Measurements from ENCODE around the gene AKAP9.

DNA sequence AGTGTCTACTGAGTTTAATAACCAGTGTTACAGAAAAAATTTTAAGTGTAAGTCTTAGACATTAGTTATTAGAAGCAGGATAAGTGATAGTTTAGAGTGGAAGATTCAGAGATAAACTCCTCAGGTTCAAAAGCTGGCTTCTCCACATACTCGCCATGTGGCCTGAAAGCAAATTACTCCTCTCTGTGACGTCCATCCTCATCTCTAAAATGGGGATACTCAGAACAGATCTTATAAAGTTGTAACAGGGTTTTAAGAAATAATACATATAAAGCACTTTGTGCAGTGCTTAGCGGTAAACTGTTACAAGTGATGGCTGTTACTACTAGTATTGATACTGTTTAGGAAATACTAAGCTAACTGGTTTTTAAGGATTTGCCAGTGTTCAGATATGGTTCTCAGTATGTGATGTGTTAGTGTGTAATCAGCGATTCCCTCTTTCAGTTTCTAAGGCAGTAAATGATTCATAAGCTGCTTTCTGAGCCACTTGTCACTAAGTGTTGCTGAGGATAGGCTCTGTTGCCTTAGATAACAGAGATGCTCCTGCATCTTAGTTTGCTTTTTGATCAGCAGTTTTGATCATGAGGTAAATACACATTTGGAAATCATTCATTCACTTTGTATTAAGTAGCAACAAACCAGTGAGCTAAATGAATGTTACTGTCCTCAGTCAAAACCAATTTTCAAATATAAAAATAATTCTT lies 134.9 kb downstream of the AKAP9 start:
- TF ChIP-seq, protein P1, sequence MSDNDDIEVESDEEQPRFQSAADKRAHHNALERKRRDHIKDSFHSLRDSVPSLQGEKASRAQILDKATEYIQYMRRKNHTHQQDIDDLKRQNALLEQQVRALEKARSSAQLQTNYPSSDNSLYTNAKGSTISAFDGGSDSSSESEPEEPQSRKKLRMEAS (CRISPR knock-in tag; IDR thresholded peaks at IDR 0.05): no peak
- TF ChIP-seq CCNT2 (IDR thresholded peaks at IDR 0.05; ENCODE audit: borderline replicate concordance, extremely low read depth, insufficient read length, low read depth, low read length) (no peak), TAF1 (IDR thresholded peaks at IDR 0.05; ENCODE audit: control insufficient read depth, extremely low read depth, insufficient read depth, low read length, severe bottlenecking) (no peak), ZNF668 (CRISPR knock-in tag; IDR thresholded peaks at IDR 0.05) (no peak)
- TF ChIP-seq, protein P2, sequence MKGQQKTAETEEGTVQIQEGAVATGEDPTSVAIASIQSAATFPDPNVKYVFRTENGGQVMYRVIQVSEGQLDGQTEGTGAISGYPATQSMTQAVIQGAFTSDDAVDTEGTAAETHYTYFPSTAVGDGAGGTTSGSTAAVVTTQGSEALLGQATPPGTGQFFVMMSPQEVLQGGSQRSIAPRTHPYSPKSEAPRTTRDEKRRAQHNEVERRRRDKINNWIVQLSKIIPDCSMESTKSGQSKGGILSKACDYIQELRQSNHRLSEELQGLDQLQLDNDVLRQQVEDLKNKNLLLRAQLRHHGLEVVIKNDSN (CRISPR knock-in tag; IDR thresholded peaks at IDR 0.05): no peak
- TF ChIP-seq, protein P3, sequence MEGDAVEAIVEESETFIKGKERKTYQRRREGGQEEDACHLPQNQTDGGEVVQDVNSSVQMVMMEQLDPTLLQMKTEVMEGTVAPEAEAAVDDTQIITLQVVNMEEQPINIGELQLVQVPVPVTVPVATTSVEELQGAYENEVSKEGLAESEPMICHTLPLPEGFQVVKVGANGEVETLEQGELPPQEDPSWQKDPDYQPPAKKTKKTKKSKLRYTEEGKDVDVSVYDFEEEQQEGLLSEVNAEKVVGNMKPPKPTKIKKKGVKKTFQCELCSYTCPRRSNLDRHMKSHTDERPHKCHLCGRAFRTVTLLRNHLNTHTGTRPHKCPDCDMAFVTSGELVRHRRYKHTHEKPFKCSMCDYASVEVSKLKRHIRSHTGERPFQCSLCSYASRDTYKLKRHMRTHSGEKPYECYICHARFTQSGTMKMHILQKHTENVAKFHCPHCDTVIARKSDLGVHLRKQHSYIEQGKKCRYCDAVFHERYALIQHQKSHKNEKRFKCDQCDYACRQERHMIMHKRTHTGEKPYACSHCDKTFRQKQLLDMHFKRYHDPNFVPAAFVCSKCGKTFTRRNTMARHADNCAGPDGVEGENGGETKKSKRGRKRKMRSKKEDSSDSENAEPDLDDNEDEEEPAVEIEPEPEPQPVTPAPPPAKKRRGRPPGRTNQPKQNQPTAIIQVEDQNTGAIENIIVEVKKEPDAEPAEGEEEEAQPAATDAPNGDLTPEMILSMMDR (IDR thresholded peaks at IDR 0.05 in 2 of 3, conservative IDR thresholded peaks at IDR 0.05 in 1 of 3; ENCODE audit: insufficient read depth in 2 of 3, low read depth in 1 of 3, low read length in 3 of 3): no peak
